Measurements from ENCODE around the gene IRF8.

DNA sequence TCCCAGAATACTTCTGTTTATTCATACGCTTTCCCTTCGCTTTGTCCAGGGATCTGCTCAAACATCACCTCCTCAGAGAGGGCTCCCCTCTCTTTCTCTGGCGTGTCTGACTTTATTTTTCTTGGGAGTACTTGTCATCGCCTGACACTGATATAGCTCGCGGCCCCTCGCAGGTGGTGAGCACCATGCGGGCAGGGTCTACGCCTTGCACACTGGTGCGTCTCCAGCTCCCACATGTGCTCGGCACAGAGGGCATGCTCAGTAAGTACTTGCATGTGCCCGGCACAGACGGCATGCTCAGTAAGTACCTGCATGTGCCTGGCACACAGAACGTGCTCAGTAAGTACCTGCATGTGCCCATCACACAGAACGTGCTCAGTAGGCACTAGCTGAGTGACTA lies 57.5 kb downstream of the IRF8 start:
- TF ChIP-seq POLR2A (IDR thresholded peaks at IDR 0.05) (no peak), POLR2AphosphoS5 (IDR thresholded peaks at IDR 0.05) (no peak)
